SU-DHL-6 (cell line): ENCODE measurements around the gene MAPK6.
"Not testable (repeated sequence)": the region's sequence is repeated elsewhere in the genome, so short reads cannot be mapped to it uniquely, and the experiment has no call there.

Experiments
- EZH2phosphoT487 ChIP-seq: fragments of 200-600 bp; sonication (generic), shearing (Covaris generic); conservative IDR thresholded peaks from 2 replicates; pipeline ENCODE4 v1.6.1; 2018; ENCODE audit warnings: mild to moderate bottlenecking, antibody characterized with exemption, low read length, moderate library complexity, mixed read lengths
- TF ChIP-seq, protein P1 (sequence below): fragments of 200-600 bp; sonication (generic); IDR thresholded peaks from one replicate; pipeline ENCODE4 v1.5.1; 2017; ENCODE audit warnings: antibody characterized with exemption, mild to moderate bottlenecking, low read length, moderate library complexity; ENCODE audit not compliant: insufficient read depth, poor library complexity, severe bottlenecking

DNA sequence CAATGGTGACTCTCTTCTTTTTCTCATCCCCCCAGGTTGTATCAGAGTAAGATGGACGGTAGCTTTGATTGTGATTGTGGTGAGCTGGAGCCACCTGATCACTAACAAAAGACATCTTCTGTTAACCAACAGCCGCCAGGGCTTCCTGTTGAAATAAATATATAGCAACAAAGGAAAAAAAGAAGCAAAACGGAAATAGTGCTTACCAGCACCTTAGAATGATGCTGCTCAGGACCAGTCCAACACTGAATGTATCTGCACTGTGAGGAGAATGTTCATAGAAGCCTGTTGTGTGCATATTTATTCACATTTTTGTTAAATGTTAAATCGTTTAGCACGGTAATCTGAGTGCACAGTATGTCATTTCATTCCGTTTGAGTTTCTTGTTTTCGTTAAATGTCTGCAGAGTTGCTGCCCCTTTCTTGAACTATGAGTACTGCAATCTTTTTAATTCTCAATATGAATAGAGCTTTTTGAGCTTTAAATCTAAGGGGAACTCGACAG is 26.8 kb downstream of the MAPK6 start:
- TF ChIP-seq, protein P1, sequence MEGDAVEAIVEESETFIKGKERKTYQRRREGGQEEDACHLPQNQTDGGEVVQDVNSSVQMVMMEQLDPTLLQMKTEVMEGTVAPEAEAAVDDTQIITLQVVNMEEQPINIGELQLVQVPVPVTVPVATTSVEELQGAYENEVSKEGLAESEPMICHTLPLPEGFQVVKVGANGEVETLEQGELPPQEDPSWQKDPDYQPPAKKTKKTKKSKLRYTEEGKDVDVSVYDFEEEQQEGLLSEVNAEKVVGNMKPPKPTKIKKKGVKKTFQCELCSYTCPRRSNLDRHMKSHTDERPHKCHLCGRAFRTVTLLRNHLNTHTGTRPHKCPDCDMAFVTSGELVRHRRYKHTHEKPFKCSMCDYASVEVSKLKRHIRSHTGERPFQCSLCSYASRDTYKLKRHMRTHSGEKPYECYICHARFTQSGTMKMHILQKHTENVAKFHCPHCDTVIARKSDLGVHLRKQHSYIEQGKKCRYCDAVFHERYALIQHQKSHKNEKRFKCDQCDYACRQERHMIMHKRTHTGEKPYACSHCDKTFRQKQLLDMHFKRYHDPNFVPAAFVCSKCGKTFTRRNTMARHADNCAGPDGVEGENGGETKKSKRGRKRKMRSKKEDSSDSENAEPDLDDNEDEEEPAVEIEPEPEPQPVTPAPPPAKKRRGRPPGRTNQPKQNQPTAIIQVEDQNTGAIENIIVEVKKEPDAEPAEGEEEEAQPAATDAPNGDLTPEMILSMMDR: not testable (repeated sequence)
- TF ChIP-seq EZH2phosphoT487: not testable (repeated sequence)
